MM.1S (cell line): ENCODE results near the gene SYT1.

Source experiments
- DNase-seq: peaks from one replicate; pipeline ENCODE4 v3.0.0-alpha.2; 2015
- H2AFZ ChIP-seq: fragments of 300-600 bp; sonication (generic); 2 replicates; pipeline ENCODE4 v1.6.0; 2016; ENCODE audit warnings: antibody characterized with exemption, low read length
- H3F3A ChIP-seq: fragments of 300-600 bp; sonication (generic); 2 replicates; pipeline ENCODE4 v1.6.1; 2016; ENCODE audit warnings: mild to moderate bottlenecking, antibody characterized with exemption, low read length, moderate library complexity, mixed read lengths; ENCODE audit not compliant: insufficient read depth
- H3K27ac ChIP-seq: fragments of 300-600 bp; sonication (generic); 2 replicates; pipeline ENCODE4 v1.5.1; 2016; ENCODE audit warnings: mild to moderate bottlenecking, low read length
- H3K27me3 ChIP-seq: fragments of 300-600 bp; sonication (generic); replicated peaks from 2 replicates; pipeline ENCODE4 v1.6.0; 2016; ENCODE audit warnings: low read length; ENCODE audit not compliant: insufficient read depth
- H3K36me3 ChIP-seq: fragments of 300-600 bp; sonication (generic); replicated peaks from 2 replicates; pipeline ENCODE4 v1.6.1; 2016; ENCODE audit warnings: mild to moderate bottlenecking, low read length, mixed read lengths; ENCODE audit not compliant: insufficient read depth
- H3K4me1 ChIP-seq: fragments of 300-600 bp; sonication (generic); 2 replicates; pipeline ENCODE4 v1.6.1; 2016; ENCODE audit warnings: low read length, mixed read lengths
- H3K4me2 ChIP-seq: fragments of 300-600 bp; sonication (generic); 2 replicates; pipeline ENCODE4 v1.6.0; 2016; ENCODE audit warnings: low read depth, low read length
- H3K4me3 ChIP-seq: fragments of 300-600 bp; sonication (generic); 2 replicates; pipeline ENCODE4 v1.5.1; 2016; ENCODE audit warnings: low read length, mixed read lengths
- H3K79me2 ChIP-seq: fragments of 300-600 bp; sonication (generic); 2 replicates; pipeline ENCODE4 v1.6.1; 2016; ENCODE audit warnings: mixed run types, low read length, mixed read lengths
- H3K9ac ChIP-seq: fragments of 300-600 bp; sonication (generic); 2 replicates; pipeline ENCODE4 v1.6.1; 2016; ENCODE audit warnings: low read length, mixed read lengths
- H3K9me2 ChIP-seq: fragments of 300-600 bp; sonication (generic); replicated peaks from 2 replicates; pipeline ENCODE4 v1.6.1; 2016; ENCODE audit warnings: mild to moderate bottlenecking, low read length, mixed read lengths; ENCODE audit not compliant: insufficient read depth
- H3K9me3 ChIP-seq: fragments of 300-600 bp; sonication (generic); replicated peaks from 2 replicates; pipeline ENCODE4 v1.6.1; 2016; ENCODE audit warnings: mild to moderate bottlenecking, low read length, mixed read lengths; ENCODE audit not compliant: insufficient read depth
- H4K20me1 ChIP-seq: fragments of 300-600 bp; sonication (generic); 2 replicates; pipeline ENCODE4 v1.6.1; 2016; ENCODE audit warnings: mild to moderate bottlenecking, low read length, moderate library complexity, mixed read lengths; ENCODE audit not compliant: insufficient read depth
- EZH2 ChIP-seq: fragments of 300-600 bp; sonication (generic); optimal IDR thresholded peaks from 2 replicates; pipeline ENCODE3; 2017; ENCODE audit warnings: low read depth, mild to moderate bottlenecking, antibody characterized with exemption, low read length, mixed read lengths
- EZH2phosphoT487 ChIP-seq: fragments of 300-600 bp; sonication (generic); IDR thresholded peaks from 2 replicates; pipeline ENCODE4 v1.6.1; 2018; ENCODE audit warnings: antibody characterized with exemption, low read length
- TF ChIP-seq, protein P1 (sequence below): fragments of 300-600 bp; sonication (generic); IDR thresholded peaks from 2 replicates; pipeline ENCODE4 v1.5.1; 2016; ENCODE audit warnings: antibody characterized with exemption, low read length, mixed read lengths

Gene SYT1

GRCh38 chr12:79370021-79370420 lies 505.4 kb downstream of the SYT1 start:
- Histone ChIP-seq H3K4me1 (no peaks in the 10 kb centered on the region), H3K9me2 (no peaks in the 10 kb centered on the region), H4K20me1 (no peaks in the 10 kb centered on the region), H3K4me3 (no peak overlapping the region), H3K4me2 (no peak overlapping the region), H2AFZ (no peak overlapping the region), H3K36me3 (no peaks in the 10 kb centered on the region), H3K27ac (no peak overlapping the region), H3K27me3 (no peaks in the 10 kb centered on the region), H3F3A (no peaks in the 10 kb centered on the region), H3K9me3 (no peaks in the 10 kb centered on the region), H3K9ac (no peak overlapping the region), H3K79me2 (no peaks in the 10 kb centered on the region)
- TF ChIP-seq, protein P1, sequence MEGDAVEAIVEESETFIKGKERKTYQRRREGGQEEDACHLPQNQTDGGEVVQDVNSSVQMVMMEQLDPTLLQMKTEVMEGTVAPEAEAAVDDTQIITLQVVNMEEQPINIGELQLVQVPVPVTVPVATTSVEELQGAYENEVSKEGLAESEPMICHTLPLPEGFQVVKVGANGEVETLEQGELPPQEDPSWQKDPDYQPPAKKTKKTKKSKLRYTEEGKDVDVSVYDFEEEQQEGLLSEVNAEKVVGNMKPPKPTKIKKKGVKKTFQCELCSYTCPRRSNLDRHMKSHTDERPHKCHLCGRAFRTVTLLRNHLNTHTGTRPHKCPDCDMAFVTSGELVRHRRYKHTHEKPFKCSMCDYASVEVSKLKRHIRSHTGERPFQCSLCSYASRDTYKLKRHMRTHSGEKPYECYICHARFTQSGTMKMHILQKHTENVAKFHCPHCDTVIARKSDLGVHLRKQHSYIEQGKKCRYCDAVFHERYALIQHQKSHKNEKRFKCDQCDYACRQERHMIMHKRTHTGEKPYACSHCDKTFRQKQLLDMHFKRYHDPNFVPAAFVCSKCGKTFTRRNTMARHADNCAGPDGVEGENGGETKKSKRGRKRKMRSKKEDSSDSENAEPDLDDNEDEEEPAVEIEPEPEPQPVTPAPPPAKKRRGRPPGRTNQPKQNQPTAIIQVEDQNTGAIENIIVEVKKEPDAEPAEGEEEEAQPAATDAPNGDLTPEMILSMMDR: no peak
- no peak for TF ChIP-seq EZH2
- TF ChIP-seq EZH2phosphoT487: no peak
- no peak for DNase-seq

DNA sequence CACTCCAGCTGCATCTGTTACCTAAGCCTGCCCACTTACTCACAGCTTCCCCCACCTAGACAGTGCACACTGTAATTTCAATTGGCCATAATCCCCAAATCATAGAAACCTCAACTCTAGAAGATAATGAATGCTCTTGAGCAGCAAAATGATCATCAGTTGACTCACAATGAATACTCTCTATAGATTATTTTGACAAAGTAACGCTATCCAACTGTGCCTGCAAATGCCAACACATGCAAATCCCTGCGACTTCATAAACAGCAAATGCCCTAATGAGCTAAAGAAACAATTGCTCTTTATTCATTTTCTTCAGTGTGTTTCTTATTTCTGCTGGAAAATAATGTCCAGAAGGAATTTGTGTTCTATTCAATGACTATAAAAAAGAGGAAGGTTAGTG lies 506.7 kb downstream of the SYT1 start:
- H3K79me2 ChIP-seq: no peaks in the 10 kb centered on the region
- no peak for TF ChIP-seq EZH2phosphoT487
- TF ChIP-seq, protein P1: no peak
- TF ChIP-seq EZH2: no peak
- no peak overlapping the region for H3K9ac ChIP-seq
- H3K9me3 ChIP-seq: no peaks in the 10 kb centered on the region
- H3K27ac ChIP-seq: no peak overlapping the region
- no peaks in the 10 kb centered on the region for H3K36me3 ChIP-seq
- H4K20me1 ChIP-seq: no peaks in the 10 kb centered on the region
- no peaks in the 10 kb centered on the region for H3K27me3 ChIP-seq
- H2AFZ ChIP-seq: no peak overlapping the region
- no peaks in the 10 kb centered on the region for H3F3A ChIP-seq
- no peak for DNase-seq
- H3K9me2 ChIP-seq: no peaks in the 10 kb centered on the region
- no peaks in the 10 kb centered on the region for H3K4me1 ChIP-seq
- no peak overlapping the region for H3K4me3 ChIP-seq
- H3K4me2 ChIP-seq: no peak overlapping the region

DNA sequence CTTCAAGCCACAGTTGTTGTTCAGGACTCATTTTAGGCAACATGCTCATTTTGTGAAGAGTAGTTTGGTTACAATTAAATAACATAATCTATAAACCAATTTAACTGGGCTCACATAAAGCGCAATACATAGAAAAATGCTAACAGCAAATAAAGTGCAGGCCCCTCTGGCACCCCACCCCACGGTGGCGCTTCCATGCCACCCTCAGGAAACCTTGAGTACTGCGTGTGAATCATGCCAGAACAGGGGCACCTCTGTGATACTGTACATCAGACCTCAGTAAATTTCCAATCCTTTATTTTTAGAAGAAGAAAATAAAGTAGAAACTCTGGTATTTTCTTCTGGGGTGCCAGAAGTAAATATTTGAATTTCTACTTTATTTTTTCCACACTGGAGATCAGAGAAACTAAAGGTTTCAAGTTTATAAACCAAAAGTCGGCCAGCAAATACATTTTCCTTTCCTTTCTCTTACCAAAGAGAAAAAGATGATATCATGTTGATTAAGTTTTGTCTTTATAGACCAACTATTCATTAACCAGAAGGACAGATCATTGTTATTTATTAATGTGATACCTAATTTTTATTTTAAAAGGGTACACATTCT lies 509.4 kb downstream of the SYT1 start:
- Histone ChIP-seq H4K20me1 (no peaks in the 10 kb centered on the region), H3F3A (no peaks in the 10 kb centered on the region), H3K9ac (no peak overlapping the region), H3K79me2 (no peaks in the 10 kb centered on the region), H3K9me3 (no peaks in the 10 kb centered on the region), H3K4me2 (no peak overlapping the region), H2AFZ (no peak overlapping the region), H3K4me1 (no peaks in the 10 kb centered on the region), H3K36me3 (no peaks in the 10 kb centered on the region), H3K9me2 (no peaks in the 10 kb centered on the region), H3K27me3 (no peaks in the 10 kb centered on the region), H3K27ac (no peak overlapping the region), H3K4me3 (no peak overlapping the region)
- TF ChIP-seq, protein P1: peak; percentile 83
- TF ChIP-seq EZH2 (no peak), EZH2phosphoT487 (no peak)
- DNase-seq: peak; percentile 31
